Measurements from ENCODE around the gene RFC3.

GRCh38 chr13:33842986-33843385 lies 25.0 kb downstream of the RFC3 start:
- no peak for TF ChIP-seq CTCF (IDR thresholded peaks at IDR 0.05)
- no peak for TF ChIP-seq POLR2A (IDR thresholded peaks at IDR 0.05)
- TF ChIP-seq POLR2AphosphoS5 (IDR thresholded peaks at IDR 0.05) = no peak
